Ishikawa (cell line): ENCODE measurements around the gene CNPY4.

Experiments
- CEBPB ChIP-seq: IDR thresholded peaks from 2 replicates; pipeline ENCODE4 v1.6.1; 2012
- EP300 ChIP-seq: IDR thresholded peaks from 2 replicates; pipeline ENCODE4 v1.6.1; 2012; ENCODE audit warnings: borderline replicate concordance
- MAX ChIP-seq: IDR thresholded peaks from 2 replicates; pipeline ENCODE4 v1.6.1; 2012
- NFIC ChIP-seq: IDR thresholded peaks from 2 replicates; pipeline ENCODE4 v1.6.1; 2012
- RAD21 ChIP-seq: IDR thresholded peaks from 2 replicates; pipeline ENCODE4 v1.6.1; 2012; ENCODE audit warnings: low read depth
- TCF12 ChIP-seq: IDR thresholded peaks from 2 replicates; pipeline ENCODE4 v1.6.1; 2012; ENCODE audit warnings: low read depth
- YY1 ChIP-seq: IDR thresholded peaks from 2 replicates; pipeline ENCODE4 v1.6.1; 2012; ENCODE audit warnings: low read depth
- ZBTB7A ChIP-seq: IDR thresholded peaks from 2 replicates; pipeline ENCODE4 v1.6.1; 2012; ENCODE audit warnings: low read depth
- TF ChIP-seq, protein P1 (sequence below): IDR thresholded peaks from 2 replicates; pipeline ENCODE4 v1.6.1; 2012; ENCODE audit warnings: low read depth, mild to moderate bottlenecking

DNA sequence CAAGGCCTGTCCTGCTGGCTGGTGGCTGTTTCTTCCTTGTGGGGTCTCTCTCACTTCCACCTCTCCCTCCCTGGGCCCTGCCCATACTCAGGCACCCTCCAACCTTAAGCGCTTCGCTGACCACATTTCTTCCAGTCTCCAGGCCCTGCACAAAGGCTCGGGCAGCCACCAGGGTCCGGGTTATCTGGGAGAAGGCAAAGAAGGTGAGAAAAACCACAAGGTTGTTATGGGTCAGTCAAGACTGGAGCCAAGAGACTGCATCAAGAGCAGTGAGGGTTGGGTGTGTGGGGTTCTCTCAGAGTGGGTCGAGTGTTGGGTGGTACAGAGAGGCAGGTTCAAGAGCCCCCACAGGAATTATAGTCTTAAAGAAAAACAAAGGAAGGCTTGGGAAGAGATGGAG lies 55.1 kb downstream of the CNPY4 start:
- no peak for TF ChIP-seq ZBTB7A
- no peak for TF ChIP-seq EP300
- no peak for TF ChIP-seq TCF12
- no peak for TF ChIP-seq YY1
- TF ChIP-seq CEBPB: no peak
- no peak for TF ChIP-seq MAX
- TF ChIP-seq, protein P1, sequence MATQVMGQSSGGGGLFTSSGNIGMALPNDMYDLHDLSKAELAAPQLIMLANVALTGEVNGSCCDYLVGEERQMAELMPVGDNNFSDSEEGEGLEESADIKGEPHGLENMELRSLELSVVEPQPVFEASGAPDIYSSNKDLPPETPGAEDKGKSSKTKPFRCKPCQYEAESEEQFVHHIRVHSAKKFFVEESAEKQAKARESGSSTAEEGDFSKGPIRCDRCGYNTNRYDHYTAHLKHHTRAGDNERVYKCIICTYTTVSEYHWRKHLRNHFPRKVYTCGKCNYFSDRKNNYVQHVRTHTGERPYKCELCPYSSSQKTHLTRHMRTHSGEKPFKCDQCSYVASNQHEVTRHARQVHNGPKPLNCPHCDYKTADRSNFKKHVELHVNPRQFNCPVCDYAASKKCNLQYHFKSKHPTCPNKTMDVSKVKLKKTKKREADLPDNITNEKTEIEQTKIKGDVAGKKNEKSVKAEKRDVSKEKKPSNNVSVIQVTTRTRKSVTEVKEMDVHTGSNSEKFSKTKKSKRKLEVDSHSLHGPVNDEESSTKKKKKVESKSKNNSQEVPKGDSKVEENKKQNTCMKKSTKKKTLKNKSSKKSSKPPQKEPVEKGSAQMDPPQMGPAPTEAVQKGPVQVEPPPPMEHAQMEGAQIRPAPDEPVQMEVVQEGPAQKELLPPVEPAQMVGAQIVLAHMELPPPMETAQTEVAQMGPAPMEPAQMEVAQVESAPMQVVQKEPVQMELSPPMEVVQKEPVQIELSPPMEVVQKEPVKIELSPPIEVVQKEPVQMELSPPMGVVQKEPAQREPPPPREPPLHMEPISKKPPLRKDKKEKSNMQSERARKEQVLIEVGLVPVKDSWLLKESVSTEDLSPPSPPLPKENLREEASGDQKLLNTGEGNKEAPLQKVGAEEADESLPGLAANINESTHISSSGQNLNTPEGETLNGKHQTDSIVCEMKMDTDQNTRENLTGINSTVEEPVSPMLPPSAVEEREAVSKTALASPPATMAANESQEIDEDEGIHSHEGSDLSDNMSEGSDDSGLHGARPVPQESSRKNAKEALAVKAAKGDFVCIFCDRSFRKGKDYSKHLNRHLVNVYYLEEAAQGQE: no peak
- TF ChIP-seq NFIC: no peak
- TF ChIP-seq RAD21: no peak
